Ovary (tissue), 9 donors: ENCODE results near the gene ADGRA1. TPM values are rescaled to one million over a fixed set of nuclear protein-coding genes. Genes with fewer than 3 reads are reported as not detected.

Experiments used
- DNase-seq, 5 donors: peaks; one replicate each; pipeline ENCODE4 v3.0.0-alpha.2; 2019 to 2020
- H3K27ac ChIP-seq, 2 donors: fragments of 200-600 bp; one replicate each; pipeline versions ENCODE4 v1.5.1 to v1.8.0; 2019 to 2022
- H3K27me3 ChIP-seq: fragments of 200-600 bp; one replicate; pipeline ENCODE4 v1.8.0; 2022
- H3K36me3 ChIP-seq: fragments of 200-600 bp; sonication (generic); one replicate; pipeline ENCODE4 v1.5.1; 2019
- H3K4me1 ChIP-seq: one replicate; pipeline ENCODE4 v1.8.1; 2013; ENCODE audit warnings: mild to moderate bottlenecking, moderate library complexity; ENCODE audit not compliant: insufficient read depth
- H3K4me3 ChIP-seq: fragments of 200-600 bp; sonication (generic); one replicate; pipeline ENCODE4 v1.5.1; 2017
- H3K9me3 ChIP-seq, 2 donors: fragments of 200-600 bp in 1 of 2; sonication (generic) in 1 of 2; one replicate each; pipeline versions ENCODE4 v1.5.1 to v1.8.1; 2013 to 2019; ENCODE audit warnings: mild to moderate bottlenecking in 1 of 2, moderate library complexity in 1 of 2
- CTCF ChIP-seq, 3 donors: fragments of 450-650 bp in 2 of 3; fragments of 200-600 bp in 1 of 3; IDR thresholded peaks; one replicate each; pipeline versions ENCODE4 v1.5.1 to v1.8.0; 2016 to 2022; ENCODE audit warnings: antibody characterized with exemption in 3 of 3, mild to moderate bottlenecking in 1 of 3
- EP300 ChIP-seq: sonication (generic); formaldehyde crosslinking; IDR thresholded peaks from one replicate; pipeline ENCODE4 v1.6.1; 2017; ENCODE audit warnings: antibody characterized with exemption
- POLR2A ChIP-seq: fragments of 450-650 bp; IDR thresholded peaks from one replicate; pipeline ENCODE4 v1.6.1; 2017; ENCODE audit warnings: antibody characterized with exemption, mild to moderate bottlenecking, moderate library complexity
- WGBS, 3 donors: extraction: QIAGEN DNeasy Blood & Tissue Kit in 1 of 3; methylation state at CpG; one replicate each; pipeline versions ENCODE4 v1.1.5 to v1.1.7; 2013 to 2017; 5-methylcytosine and 5-hydroxymethylcytosine counted together
- intact Hi-C, 4 donors: fragments of 100-400 bp; cut with DNase I; formaldehyde crosslinking; loops; one replicate each; pipeline versions ENCODE4 v1.11.0 to v1.15.1; 2022 to 2023
- polyA plus RNA-seq, 2 donors: library from polyadenylated mRNA; stranded (reverse); fragments of 200-250 nt in 1 of 2; fragments of 350-450 nt in 1 of 2; fragmentation: Illumina TruSeq in 1 of 2; extraction: RNeasy Lipid Tissue Mini Kit (QIAGEN cat#74804) in 1 of 2; gene quantifications; one replicate each; pipeline ENCODE4 v1.2.3, GENCODE V29; 2013 to 2014
- total RNA-seq, 7 donors: library from RNA; depleted of rRNA in 2 of 7; stranded (reverse); fragments of >200 nt in 2 of 7; fragmentation: NEBNext Ultra II Directional in 3 of 7; extraction: Animal tissue kit (Norgen Biotek cat#: 25700) in 3 of 7; gene quantifications; one replicate each; pipeline versions ENCODE4 v1.1.0 to v1.2.4, GENCODE V29; 2016 to 2023
- donor health status: DM: no; HTN: no; CAD: no; lungs with moderate emphysema.
- donor health status: DM: no; HTN: no; CAD: no.
- donor health status: Bipolar disorder and iron deficiency.
- donor health status: DM: yes; HTN: yes; CAD: no.
- donor health status: DM: no; HTN: no; CAD: no.
- donor health status: DM: yes; HTN: yes; CAD: no.

The ADGRA1 gene
- total and polyA plus RNA-seq, 9 donors: 0.07 to 0.92 (median 0.13) TPM; not detected in 5

- no peak for DNase-seq
- no peaks in the 10 kb centered on the region for H3K4me1 ChIP-seq
- H3K36me3 ChIP-seq: no peaks in the 10 kb centered on the region
- intact Hi-C loops: no loop called here
- H3K27ac ChIP-seq: no peak overlapping the region
- WGBS, 3 donors: 62 to 71% (median 66%) methylated on average over 15 to 18 of the region's 18 CpGs
- no peak overlapping the region for H3K4me3 ChIP-seq
- no peaks in the 10 kb centered on the region for H3K9me3 ChIP-seq
- TF ChIP-seq CTCF (IDR thresholded peaks at IDR 0.05): no peak
- TF ChIP-seq EP300: no peak
- TF ChIP-seq POLR2A: no peak
- no peaks in the 10 kb centered on the region for H3K27me3 ChIP-seq
These were observed 44.0 kb upstream of the ADGRA1 start for GRCh38 chr10:133043541-133044225.

- WGBS, 3 donors: 8 to 9% (median 8%) methylated on average over 12 to 19 of the region's 19 CpGs
- Histone ChIP-seq H3K27me3 (no peaks in the 10 kb centered on the region), H3K27ac (no peak overlapping the region), H3K36me3 (no peaks in the 10 kb centered on the region), H3K4me1 (no peaks in the 10 kb centered on the region), H3K9me3 (no peaks in the 10 kb centered on the region), H3K4me3 (no peak overlapping the region)
- DNase-seq: no peak
- intact Hi-C loops: no loop called here
- TF ChIP-seq CTCF (IDR thresholded peaks at IDR 0.05) (no peak), EP300 (no peak), POLR2A (no peak)
These were observed 43.3 kb upstream of the ADGRA1 start for GRCh38 chr10:133044401-133044811.

GRCh38 chr10:133045556-133046389, 42.0 kb upstream of the ADGRA1 start:
- Histone ChIP-seq H3K27ac (no peak overlapping the region), H3K36me3 (no peaks in the 10 kb centered on the region), H3K27me3 (no peaks in the 10 kb centered on the region), H3K4me3 (no peak overlapping the region), H3K9me3 (no peaks in the 10 kb centered on the region), H3K4me1 (no peaks in the 10 kb centered on the region)
- DNase-seq: no peak
- intact Hi-C loops: no loop called here
- WGBS, 3 donors: 83 to 89% (median 88%) methylated on average over 26 of the region's 26 CpGs
- TF ChIP-seq CTCF (IDR thresholded peaks at IDR 0.05) (no peak), POLR2A (no peak), EP300 (no peak)

- 73 to 83% (median 80%) methylated on average over 14 of the region's 14 CpGs for WGBS, 3 donors
- no peak for TF ChIP-seq POLR2A
- TF ChIP-seq CTCF (IDR thresholded peaks at IDR 0.05): no peak
- TF ChIP-seq EP300: no peak
These were observed 41.3 kb upstream of the ADGRA1 start for GRCh38 chr10:133046390-133046765.

More at GRCh38 chr10:133046390-133046765, 41.3 kb upstream of the ADGRA1 start:
- intact Hi-C loops: no loop called here
- Histone ChIP-seq H3K27me3 (no peaks in the 10 kb centered on the region), H3K27ac (no peak overlapping the region), H3K4me3 (no peak overlapping the region), H3K9me3 (no peaks in the 10 kb centered on the region), H3K36me3 (no peaks in the 10 kb centered on the region), H3K4me1 (no peaks in the 10 kb centered on the region)
- DNase-seq: no peak
